GM18499 (cell line): ENCODE data around the gene LIN52.

ENCODE experiments used
- ATAC-seq: cut with Tn5 transposase; IDR thresholded peaks from one replicate; pipeline ENCODE4 v1.9.1; 2021; ENCODE audit warnings: moderate number of reproducible peaks; ENCODE audit not compliant: insufficient read depth, unreplicated experiment

The LIN52 gene

GRCh38 chr14:74249433-74250375 lies 164.9 kb downstream of the LIN52 start:
- ATAC-seq = no peak
